Stomach (tissue), 4 donors: ENCODE results near the gene AARSD1.
"Not testable (repeated sequence)": the region's sequence is repeated elsewhere in the genome, so short reads cannot be mapped to it uniquely, and the experiment has no call there.

Experiments
- CTCF ChIP-seq, 7 experiments: fragments of 450-650 bp in 4 of 7; fragments of 200-600 bp in 3 of 7; sonication (generic) in 3 of 7; IDR thresholded peaks; one replicate each; pipeline ENCODE4 v1.5.1; 2016 to 2019; ENCODE audit warnings: antibody characterized with exemption in 7 of 7, control low read depth in 2 of 7, mild to moderate bottlenecking in 1 of 7
- EP300 ChIP-seq: sonication (generic); formaldehyde crosslinking; IDR thresholded peaks from one replicate; pipeline ENCODE4 v1.6.1; 2017; ENCODE audit warnings: antibody characterized with exemption
- POLR2A ChIP-seq, 4 donors: fragments of 450-650 bp; IDR thresholded peaks; one replicate each; pipeline ENCODE4 v1.6.1; 2016; ENCODE audit warnings: antibody characterized with exemption in 4 of 4, control low read depth in 2 of 4, mild to moderate bottlenecking in 1 of 4, moderate library complexity in 1 of 4
- POLR2AphosphoS5 ChIP-seq, 3 donors: sonication (generic); formaldehyde crosslinking; IDR thresholded peaks; one replicate each; pipeline ENCODE4 v1.6.1; 2016; ENCODE audit warnings: antibody characterized with exemption in 3 of 3

DNA sequence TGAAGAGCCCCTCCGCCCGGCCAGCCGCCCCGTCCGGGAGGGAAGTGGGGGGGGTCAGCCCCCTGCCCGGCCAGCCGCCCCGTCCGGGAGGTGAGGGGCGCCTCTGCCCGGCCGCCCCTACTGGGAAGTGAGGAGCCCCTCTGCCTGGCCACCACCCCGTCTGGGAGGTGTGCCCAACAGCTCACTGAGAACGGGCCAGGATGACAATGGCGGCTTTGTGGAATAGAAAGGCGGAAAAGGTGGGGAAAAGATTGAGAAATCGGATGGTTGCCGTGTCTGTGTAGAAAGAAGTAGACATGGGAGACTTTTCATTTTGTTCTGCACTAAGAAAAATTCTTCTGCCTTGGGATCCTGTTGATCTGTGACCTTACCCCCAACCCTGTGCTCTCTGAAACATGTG is 9.1 kb upstream of the AARSD1 start:
- TF ChIP-seq CTCF (IDR thresholded peaks at IDR 0.05); POLR2A (IDR thresholded peaks at IDR 0.05); EP300; POLR2AphosphoS5 (IDR thresholded peaks at IDR 0.05): not testable (repeated sequence)
